HS-27A (cell line): ENCODE measurements around the gene ZHX3.
"Not testable (repeated sequence)": the region's sequence is repeated elsewhere in the genome, so short reads cannot be mapped to it uniquely, and the experiment has no call there.

ENCODE experiments used
- DNase-seq: peaks from one replicate; pipeline ENCODE4 v3.0.0-alpha.2; 2012; ENCODE audit warnings: low read depth, missing footprints

The ZHX3 gene

DNA sequence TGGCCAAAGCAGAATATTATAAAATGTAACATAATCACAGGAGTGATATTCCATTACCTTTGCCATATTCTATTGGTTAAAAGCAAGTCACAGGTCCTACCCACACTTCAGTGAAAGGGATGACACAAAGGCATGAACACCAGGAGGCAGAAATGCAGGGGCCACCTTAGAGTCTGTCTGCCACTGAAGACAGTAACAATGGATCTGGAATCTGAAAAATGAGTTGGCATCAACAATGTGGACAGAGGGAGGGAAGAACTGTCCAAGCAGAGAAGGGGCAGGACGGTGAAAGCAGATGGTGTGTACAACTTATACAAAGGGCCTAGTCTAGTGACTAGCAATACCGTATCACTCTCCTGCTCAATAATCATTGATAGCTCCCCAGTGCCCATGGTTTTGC is 16.5 kb upstream of the ZHX3 start:
- DNase-seq = no peak

DNA sequence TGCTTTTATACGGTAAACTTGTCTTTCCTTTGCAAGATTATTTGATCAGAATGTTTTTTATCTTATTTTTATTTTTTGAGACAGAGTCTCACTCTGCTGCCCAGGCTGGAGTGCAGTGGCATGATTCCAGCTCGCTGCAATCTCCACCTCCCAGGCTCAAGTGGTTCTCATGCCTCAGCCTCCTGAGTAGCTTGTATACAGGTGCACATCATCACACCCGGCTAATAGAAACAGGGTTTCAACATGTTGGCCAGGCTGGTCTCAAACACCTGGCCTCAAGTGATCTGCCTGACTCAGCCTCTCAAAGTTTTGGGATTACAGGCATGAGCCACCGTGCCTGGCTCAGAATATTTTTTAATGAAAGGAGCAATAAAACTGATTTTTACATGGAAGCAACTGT is 14.2 kb upstream of the ZHX3 start:
- no peak for DNase-seq

DNA sequence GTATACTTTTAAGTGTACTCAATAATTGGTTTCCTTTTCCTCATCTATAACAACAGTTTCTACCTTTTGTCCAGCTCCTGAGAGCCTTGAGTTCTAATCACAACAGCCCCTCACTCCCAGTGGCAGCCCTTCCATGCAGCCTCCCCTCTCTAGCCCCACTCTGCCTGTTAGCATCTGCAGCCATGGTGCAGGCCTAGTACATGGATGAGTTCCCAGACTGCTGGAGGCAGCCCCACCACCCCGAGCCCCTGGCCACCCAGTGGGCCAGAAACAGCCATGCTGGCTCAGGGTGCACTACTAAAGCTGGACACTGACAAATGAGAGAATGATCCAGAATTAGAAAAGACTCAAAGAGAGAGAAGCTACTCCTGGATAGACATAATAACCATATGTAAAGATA is 13.4 kb upstream of the ZHX3 start:
- DNase-seq = no peak

DNA sequence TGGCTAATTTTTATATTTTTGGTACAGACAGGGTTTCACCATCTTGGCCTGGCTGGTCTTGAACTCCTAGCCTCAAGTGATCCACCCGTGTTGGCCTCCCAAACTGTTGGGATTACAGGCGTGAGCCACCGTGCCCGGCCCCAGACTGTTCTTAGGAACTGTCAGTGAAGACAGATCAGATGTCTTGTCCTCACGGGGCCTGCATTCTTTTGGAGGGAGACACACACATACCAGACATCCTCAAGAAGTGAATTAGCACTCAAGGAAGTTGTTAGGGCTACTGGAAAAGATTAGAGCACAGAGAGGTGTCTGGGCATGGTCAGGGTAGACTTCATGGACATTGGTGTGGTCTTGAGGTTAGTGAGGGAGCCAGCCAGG is 12.8 kb upstream of the ZHX3 start:
- no peak for DNase-seq

DNA sequence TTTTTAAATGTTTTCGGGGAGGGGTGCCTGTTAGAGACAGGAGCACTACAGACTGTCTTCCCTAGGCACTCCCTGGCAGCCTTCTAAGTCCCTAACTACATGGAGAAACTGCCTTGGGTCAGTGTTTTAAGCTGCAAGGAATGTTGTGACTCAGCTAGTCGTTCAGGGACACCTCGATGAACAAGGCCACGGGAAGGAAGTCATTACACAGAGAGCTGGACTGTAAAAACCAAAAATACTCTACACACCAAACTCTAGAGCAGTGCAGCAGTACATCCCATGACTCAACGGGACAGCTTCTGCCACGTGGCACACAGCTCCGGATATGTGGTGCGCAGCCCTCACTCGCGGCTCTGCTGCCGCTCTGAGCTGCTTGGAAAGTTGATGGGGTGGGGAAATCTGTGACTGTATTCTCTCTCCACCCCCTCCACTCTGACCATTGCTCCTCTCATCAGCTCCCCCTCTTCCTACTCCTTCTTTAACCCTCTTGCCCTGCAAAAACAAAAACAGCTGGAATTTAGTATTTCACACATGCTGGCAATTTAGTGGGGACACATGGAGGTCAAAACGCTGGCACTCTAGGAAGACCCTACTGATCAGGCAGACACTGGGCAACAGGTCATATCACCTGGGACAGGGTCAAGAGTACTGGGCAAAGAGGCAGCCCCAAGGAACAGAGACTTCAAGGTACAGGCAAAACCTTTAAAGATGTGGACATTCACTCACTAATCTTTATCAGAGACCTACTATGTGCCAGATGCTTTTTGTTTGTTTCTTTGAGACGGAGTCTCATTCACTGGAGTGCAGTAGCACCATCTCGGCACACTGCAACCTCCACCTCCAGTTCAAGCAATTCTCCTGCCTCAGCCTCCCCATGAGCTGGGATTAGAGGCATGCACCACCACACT is 12.2 kb upstream of the ZHX3 start:
- peak; percentile 98 for DNase-seq

DNA sequence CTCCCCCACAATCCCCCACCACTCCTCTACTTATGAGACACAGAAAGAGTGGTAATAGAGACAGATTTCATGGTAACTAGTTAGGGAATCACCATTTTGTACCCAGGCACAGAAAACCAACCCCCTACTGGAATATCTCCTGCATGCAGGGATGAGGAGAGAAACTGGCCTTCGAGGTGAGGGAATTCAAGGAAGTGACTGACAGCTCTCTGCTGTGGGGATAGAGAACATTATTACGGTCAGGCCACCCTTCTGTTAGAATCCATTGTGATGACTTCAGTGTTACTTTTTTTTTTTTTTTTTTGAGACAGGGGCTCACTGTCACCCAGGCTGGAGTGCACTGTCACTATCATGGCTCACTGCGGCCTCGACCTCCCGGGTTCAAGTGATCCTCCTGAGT is 9.6 kb upstream of the ZHX3 start:
- no peak for DNase-seq

DNA sequence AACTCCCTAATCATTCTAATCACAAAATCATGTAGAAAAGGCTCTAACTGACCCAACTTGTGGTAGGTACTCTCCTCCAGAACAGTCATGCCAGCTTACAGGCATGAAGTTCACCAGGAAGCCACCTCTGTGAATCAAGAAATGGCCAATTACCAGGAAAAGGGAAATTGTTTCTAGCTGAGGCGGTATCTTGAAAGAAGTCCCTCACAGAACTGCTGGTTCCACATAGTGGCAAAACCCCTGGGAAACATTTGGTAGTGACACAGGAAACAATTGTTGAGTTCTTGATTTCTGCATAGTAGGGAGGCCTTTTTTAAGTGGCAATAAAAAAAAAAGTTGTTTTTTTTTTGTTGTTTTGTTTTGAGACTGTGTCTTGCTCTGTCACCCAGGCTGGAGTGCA is 3.4 kb upstream of the ZHX3 start:
- no peak for DNase-seq

DNA sequence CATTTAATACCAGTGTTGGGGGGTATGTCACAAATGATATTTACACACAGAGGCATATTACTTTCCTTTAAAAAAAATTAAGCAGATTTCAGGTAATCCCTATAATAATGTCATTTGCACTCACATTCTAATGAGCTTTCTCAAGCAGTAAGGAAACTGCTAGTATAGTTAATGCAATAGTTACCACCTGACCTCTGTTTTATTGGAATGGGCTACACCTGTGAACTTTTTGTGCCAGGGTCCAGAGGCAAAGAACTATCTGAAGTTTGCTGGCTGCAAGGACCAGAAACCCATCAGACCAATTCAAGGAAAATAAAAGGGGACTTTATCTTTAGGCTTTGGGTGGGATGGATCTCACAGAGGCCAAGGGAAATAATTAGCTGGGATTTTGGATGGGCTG is 2.9 kb upstream of the ZHX3 start:
- DNase-seq = no peak

DNA sequence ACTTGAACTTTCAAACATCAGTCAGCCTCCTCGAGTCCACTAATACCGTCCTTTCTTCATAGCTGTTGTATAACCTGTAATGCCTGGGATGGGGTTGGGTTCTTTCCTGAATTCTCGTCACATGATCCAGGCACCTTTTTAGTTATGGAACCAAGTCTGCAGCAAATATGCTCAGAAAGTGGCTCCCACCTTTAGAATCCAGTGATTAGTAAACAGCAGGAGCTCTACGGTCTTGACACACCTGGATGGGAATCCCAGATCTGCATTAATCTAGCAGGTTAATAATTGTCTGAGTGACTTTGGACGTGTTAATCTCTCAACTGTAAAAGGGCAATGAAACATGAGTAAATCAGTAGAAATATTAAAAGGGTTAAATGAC is 729 bp upstream of the ZHX3 start:
- DNase-seq = no peak

DNA sequence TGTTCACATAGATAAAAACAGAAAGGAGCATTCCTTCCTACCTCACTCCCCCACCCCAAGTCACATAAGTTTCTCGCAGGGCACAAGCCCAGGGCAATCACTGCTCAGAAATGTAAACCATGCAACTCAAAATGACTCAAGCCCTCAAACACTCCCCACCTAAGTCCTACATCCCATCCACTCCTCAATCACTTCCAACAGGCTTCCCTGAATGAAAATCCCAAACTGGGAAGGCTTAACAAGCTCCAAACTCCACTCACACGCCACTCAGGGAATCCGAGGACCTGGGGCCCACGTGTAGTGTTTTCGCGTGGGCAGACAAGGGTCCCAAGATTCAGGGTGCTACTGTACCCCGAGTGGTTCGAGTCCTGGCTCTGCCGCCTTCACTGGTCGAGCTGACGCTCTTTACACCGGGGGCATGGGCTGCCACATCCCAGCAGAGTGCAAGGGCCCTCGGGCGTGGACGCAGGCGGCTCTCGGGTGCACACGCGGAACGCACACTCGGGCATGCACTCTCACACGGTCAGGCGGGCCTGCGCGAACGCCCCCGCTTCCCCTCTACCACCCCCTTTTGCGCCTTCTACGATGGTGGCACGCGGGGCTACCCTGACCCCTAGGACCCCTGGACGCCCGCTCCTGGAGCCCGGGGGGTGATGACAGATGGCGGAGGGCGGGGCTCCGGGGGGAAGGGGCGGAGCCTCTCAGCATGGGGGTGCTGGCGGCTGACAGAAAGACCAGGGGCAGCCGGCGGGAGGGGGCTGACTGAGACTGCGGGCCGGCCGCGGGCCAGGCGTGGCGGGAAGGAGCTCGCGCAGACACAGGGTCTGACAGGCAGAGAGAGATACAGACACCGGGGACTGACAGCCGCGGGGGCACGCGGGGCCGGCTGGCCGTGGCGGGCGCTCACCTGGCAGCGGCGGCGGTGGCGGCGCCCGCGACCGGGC is 657 bp downstream of the ZHX3 start:
- DNase-seq = peak; percentile 93

DNA sequence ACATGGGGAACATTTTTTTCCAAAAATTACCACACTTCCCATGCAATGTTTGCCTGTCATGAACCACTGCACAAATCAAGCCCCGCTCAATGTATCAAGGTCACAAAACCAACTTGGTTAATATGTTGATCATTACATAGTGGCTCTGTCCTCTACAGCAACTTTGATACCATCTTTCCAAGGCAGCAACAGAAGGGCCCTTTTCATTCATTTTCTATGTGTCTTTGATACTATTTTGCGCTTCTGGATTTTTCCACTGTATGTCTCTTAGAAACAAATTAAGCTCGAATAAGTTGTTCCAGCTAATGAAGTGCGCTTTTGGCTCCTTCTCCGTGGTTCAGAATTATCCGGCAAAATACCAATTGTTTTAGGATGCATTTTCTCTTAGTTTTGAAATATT is 1.5 kb downstream of the ZHX3 start:
- DNase-seq = no peak

DNA sequence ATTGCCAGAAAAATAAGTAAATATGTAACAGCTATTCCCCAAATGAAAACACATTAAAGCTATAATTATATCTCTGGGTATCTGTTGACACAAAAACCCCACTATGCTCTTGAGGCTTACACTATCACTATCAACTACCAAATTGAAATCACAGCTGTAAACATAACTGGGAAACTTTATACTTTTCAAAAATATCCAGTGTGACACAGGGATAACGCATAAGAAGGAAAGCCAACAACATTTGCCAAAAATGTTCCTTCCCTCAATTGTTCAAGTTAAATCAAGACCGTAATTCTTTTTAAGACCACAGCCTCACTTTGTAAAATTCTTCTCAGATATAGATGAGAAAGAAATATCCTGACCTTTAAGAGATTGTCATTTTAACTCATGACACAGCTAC is 3.1 kb downstream of the ZHX3 start:
- no peak for DNase-seq

DNA sequence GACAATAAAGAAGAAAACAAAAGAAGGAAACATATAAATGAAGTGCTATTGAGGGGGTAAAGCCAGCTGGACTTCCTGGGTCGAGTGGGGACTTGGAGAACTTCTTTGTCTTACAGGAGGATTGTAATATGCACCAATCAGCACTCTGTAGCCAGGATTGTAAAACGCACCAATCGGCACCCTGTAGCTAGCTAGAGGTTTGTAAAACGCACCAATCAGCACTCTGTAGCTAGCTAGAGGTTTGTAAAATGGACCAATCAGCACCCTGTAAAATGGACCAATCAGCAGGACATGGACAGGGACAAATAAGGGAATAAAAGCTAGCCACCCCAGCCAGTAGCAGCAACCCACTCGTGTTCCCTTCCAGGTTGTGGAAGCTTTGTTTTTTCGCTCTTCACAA is 5.5 kb downstream of the ZHX3 start:
- not testable (repeated sequence) for DNase-seq

DNA sequence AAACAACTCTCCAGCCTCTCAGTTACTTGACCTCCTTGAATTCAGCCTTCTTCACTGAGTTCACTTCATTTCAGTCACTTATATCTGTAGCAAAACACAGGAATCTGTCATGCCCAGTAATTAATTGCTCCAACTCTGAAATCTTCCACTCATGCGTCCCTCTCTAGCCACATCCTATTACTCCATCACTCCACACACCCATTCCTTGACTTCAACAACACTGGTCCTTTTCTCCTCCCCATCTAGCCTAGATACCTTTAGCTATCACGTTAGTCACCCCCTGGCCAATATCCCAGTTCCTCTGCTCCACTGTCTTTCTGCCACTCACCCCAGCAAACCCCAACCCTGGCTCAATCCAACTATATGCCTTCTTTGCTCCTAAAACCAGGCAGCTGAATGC is 7.7 kb downstream of the ZHX3 start:
- DNase-seq = no peak

DNA sequence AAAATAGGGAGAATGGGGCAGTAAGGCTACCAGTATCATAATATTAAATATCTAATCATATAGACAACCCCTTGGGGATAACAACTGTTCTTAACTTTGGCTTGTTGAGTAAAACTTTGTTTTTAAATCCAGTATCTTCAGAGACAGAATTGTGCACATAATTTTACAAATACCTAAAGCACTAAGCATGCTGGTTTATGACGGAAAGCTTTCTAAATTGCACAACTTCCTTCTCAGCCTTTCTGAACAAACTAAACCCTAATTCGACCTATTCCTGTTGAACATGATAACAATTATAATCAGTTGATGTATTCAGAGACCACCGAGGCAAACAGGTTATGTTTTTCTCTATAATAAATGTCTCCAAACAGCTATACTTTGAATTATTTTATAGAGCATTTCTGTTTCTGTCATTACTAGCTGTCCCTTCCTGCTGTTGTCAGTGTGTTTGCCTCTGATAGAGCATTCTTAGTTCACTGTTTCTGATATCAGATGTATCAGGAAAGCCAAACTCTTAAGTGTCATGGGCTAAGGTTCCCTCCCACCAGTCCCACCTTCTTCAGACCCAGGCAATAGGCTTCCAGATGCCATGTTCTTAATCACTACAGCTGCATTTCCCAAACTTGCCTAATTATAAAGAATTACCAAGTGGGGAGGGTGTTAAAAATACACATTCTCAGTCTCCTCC is 8.7 kb downstream of the ZHX3 start:
- DNase-seq = no peak

DNA sequence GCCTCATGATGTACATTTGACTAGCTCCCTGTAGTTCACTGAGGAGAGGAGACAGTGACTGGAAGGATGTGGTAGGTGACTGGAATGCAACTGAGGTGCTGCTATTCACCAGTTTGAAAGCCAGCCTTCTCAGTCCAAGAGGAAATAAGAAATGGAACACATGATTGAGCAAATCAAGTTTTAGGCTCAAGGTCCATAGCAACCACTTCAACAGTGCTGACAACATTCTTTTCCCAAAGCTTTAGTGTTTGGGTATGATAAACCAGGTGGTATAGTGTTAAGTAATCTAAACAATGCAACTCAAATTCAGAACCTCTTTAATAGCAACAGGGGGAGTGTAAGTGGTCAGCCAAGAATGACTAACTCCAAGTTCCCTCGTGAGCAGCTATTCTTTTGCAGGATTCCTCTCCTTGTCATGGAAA is 9.2 kb downstream of the ZHX3 start:
- no peak for DNase-seq

DNA sequence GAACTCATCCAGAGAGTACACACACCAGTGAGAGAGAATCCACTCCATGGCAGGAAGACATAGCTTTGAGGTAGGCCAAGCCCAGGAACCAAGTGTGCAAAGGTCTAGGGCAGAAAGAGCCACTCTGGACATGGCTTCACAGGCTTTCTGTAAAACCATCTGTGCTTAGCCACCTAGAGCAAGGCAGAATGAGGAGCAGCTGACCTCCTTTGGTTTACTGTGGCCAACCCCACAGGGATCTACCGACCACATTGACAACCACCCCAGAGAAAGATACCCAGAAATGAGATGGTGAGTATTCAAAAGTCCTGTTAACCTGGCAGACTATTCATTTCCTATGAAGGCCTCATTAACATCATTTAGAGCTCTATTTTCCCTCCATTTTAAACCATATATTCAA is 10.5 kb downstream of the ZHX3 start:
- DNase-seq = no peak

DNA sequence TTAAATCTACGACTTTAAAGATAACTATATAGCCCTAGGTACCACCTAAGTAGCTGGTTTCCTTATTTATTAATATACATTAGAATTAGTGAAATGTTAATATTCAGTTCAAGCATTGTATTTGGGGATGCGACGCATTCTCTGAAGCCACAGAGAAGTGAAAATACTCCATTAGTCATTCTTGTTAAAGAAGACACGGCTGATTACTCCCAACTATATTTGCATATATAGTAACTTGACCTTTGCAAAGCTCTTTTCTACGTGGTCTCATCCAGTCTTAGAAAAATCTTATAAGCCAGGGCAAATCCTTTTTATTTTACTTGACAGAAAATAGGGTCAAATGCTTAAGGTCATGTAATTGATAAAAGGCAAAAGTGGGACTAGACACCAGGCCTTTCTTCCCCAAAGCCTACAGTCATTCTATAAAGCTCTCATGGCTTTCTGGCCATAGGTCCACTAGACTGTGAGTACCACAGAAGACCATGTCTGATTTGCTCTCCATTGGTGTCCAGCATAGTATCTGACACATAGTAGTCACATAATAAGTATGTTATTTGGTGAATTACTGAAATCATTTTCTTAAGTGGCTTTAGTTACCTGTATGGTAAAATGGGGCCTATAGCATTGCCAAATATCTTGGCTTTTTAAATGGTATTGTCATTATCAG is 11.3 kb downstream of the ZHX3 start:
- DNase-seq = no peak

DNA sequence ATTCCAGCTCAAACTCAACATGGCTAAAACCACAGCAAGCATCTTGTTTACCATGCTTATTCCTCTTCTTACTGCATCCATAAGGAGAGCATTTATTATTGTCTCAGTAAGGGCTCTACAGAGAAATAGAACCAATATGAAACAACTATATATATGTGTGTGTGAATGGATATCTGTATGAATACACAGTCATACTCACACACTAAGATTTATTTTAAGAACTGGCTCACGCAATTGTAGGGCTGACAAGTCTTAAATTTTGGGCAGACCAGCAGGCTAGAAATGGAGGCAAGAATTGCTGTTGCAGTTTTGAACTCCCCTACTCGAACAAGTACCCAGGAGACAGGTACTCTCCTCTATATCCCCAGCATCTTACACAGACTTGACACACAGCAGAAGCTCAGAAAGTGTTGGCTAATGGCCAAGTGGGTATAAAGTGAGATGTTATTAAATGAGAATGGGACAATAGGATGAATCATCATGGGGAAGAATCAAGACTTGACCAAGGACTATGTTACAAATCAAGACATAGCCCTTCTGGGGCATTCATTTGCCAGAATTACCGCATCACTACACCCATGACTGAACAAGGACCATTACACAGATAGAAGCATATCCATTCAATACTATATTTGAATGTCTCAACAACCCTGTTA is 13.0 kb downstream of the ZHX3 start:
- no peak for DNase-seq

DNA sequence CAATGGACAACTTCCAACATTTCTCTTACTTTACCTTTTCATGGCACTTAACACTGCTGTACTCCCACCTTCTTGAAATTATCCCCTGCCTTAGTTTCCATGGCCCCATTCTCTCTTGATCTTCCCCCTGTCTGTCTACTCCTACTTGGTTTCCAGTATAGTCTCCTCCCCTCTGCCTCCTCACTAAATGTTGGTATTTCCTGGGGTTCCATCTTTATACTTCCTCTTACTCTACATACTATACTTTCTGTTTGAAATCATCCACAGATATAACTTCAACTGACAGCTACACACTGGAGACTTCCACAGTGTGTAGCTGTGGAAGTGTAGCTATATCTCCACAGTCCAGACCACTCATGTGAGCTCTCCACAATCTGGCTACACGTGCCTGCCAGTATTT is 13.5 kb downstream of the ZHX3 start:
- no peak for DNase-seq

DNA sequence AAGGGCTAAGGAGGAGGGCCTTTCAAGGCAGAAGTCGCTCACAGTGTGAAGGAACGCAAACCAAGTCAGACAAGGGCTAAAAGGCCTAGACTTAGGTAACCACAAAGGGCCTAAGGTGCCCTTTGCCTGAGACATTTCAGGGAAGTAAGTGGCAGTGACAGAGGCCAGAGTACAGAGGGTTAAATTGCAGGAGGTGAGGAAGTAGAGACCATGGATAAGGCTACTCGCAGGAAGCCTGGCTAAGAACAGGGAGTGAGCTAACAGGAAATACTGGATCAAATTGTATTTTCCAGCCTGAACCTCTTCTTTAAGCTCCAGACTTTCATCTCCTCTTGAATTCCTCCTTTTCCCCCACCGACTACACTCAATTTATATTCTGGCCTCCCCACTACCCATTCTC is 16.6 kb downstream of the ZHX3 start:
- DNase-seq = no peak

DNA sequence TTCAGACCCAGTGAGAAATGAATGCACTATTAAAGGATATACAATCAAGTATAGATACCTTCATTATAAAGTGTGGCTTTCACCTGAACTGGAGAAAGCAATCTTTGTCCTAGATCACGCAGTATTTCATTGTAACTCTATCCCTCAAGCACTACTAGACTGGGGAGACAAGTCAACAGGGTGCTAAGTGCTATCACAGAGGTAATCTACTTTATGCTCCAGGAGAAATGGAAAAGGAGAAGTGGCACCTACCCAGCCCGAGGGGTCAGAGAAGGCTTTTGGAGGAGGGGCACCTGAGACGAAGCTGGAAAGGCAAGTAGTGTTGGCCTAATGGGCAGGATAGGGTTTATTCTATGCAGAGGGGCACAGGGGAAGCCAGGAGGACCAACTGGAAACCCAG is 17.1 kb downstream of the ZHX3 start:
- no peak for DNase-seq
